HUDEP-2 (cell line): Measurements from ENCODE around the gene CPEB4.

Experiments used
- DNase-seq, 76 experiments: peaks; one replicate each; lab custom pipeline; 2025; ENCODE audit not compliant: unreplicated experiment in 76 of 76; lab: John Stamatoyannopoulos, UW

The CPEB4 gene

GRCh38 chr5:173935396-173935795 is 47.2 kb downstream of the CPEB4 start:
- no peak for DNase-seq

- no peak for DNase-seq
These were observed 52.1 kb downstream of the CPEB4 start for GRCh38 chr5:173940269-173940668.

GRCh38 chr5:173941102-173941501 is 53.0 kb downstream of the CPEB4 start:
- no peak for DNase-seq

GRCh38 chr5:173941758-173942401 is 53.7 kb downstream of the CPEB4 start:
- DNase-seq, result no peak

DNA sequence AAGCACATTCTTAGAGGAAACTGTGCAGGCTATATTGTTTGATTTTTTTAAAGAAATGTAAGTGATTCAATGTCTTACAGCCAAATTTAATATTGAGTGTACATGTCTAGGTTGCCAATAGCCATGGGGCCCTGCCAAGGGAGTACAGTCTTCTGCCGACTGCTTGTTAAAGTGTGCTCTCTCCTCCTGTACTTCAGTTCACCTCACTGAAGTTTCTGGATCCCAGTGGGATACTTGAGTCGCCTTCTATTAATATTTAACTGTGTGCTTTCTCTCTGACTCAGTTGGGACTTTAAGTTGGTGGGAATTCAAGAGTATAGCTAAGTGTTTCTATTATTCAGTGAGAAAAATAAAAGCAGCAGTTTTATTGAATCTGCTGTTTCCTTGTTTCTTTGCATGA is 56.4 kb downstream of the CPEB4 start:
- no peak for DNase-seq

- DNase-seq, result no peak
These were observed 57.0 kb downstream of the CPEB4 start for GRCh38 chr5:173945160-173945559.

DNA sequence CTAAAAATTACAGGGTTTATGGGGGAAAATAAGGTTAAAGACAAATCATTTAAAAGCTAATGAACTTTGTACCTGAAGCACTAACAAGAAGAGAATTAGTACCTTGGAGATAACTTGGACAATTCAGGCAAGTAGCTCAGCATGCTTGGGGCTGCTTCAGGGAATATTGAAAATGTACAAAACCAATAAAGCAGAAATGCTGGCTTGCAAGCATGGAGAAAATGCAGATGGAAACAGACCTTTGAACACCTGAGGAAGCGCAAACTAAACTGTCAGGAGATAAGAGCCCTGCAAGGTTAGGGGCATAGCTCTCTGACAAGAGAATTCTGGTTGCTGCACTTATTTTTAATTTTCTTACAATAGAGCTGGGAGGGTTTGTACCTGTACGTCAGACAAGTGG is 58.2 kb downstream of the CPEB4 start:
- no peak for DNase-seq

- no peak for DNase-seq
These were observed 62.7 kb downstream of the CPEB4 start for GRCh38 chr5:173950829-173951228.

GRCh38 chr5:173953528-173954090 is 65.5 kb downstream of the CPEB4 start:
- DNase-seq, result no peak

GRCh38 chr5:173954671-173955521 is 66.7 kb downstream of the CPEB4 start:
- DNase-seq, result no peak

GRCh38 chr5:173960986-173961385 is 72.8 kb downstream of the CPEB4 start:
- DNase-seq, result no peak

GRCh38 chr5:173961418-173961817 is 73.3 kb downstream of the CPEB4 start:
- DNase-seq, result no peak

DNA sequence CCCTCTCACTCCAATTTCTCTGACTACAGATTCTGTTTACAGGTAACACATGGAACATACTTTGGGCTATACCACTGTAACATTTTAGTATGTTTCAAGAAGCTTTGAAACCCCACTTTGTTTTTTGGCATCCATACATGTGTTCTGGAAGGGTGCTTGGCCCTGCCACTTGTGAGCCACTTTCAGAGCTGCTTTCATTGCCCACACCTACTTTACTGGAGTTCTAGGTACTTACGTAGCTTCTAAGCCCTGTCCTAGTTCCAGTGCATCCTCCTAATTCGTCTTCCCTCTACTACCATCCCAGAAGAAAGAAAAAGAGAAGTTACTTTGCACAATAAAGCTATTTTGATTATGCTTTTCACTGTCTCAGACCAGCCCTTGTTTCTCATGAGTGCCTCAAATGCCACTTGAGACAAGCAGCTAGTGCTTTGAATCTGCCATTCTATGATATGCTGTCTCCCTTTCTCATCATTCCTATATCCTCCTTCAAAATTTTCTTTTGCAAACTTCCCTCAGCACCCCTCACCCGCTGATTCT is 74.4 kb downstream of the CPEB4 start:
- no peak for DNase-seq

DNA sequence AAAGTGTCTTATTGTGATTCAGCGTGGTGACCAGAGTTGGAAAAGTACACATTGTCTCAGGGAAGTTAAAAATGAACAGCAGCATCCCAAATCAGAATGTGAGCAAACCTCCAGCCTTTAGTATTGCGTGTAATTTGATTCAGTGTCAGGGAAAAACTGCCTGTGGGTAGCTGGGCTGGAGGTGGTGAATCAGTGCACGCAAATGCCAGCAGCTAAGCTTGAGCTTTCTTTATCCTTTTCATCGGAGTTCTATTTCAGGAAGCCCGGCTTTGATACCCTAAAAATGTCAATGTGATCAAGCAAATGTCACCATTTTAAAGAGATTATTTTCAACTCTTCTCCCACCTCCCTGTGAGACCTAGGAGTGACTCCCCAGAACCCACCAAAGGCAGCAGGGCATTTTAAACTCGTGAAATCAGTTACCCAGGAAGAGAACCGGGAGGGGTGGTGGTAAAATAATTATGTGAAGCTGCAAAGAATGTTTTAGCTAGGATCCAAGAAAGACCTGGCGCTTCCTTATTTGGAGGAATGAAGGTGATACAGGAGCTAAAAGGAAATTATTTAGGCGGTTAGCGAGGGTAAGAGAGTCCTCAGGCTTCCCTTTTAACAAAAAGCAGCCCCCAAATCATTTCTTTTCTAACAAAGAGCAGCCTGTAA is 75.2 kb downstream of the CPEB4 start:
- no peak for DNase-seq

DNA sequence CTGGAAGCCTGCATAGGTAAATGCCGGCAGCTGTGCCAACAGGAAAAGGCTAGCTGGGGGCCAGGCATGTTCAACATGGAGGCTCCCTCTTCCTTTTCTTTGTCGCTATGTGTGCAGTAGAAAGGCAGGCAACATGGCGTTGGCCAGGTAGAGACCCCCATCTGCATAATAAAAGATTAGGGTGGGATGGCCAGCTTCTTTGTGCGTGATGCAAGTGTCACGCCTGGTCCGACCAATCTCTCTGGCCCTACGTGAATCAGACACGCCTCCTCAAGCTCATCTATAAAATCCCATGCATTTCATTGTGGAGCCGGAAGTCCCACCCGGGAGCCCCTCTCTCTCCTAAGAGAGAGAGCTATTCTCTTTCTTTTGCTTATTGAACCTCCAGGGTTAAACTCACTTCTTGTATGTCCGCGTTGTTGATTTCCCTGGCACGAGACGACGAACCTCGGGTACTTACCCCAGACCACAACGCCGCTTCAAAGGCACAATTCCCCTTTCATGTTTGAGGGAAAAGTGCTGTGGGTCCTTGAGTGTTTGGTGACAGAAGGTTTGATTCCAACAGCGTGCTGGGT is 75.8 kb downstream of the CPEB4 start:
- peak in 1 of 76 experiments; percentile 11 for DNase-seq

GRCh38 chr5:173964506-173964905 is 76.4 kb downstream of the CPEB4 start:
- DNase-seq, result no peak

DNA sequence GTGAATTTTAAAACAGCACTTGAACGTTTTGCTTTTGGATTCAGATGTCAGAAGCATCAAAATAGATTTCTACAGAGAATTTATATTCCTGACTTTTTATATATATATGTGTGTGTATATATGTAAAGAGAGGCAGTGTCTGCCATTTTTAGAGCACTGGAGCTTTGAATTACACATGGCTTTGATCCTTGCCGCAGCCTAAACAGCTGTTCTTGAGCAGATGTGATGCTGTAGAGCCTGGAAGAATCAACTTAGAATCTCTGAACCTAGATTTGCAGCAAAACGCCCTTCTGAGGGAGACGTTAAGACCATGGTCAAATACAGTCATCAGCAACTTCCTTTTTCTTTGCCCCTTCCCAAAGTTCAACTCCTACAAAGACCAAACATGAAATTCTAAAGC is 79.1 kb downstream of the CPEB4 start:
- DNase-seq, result no peak

DNA sequence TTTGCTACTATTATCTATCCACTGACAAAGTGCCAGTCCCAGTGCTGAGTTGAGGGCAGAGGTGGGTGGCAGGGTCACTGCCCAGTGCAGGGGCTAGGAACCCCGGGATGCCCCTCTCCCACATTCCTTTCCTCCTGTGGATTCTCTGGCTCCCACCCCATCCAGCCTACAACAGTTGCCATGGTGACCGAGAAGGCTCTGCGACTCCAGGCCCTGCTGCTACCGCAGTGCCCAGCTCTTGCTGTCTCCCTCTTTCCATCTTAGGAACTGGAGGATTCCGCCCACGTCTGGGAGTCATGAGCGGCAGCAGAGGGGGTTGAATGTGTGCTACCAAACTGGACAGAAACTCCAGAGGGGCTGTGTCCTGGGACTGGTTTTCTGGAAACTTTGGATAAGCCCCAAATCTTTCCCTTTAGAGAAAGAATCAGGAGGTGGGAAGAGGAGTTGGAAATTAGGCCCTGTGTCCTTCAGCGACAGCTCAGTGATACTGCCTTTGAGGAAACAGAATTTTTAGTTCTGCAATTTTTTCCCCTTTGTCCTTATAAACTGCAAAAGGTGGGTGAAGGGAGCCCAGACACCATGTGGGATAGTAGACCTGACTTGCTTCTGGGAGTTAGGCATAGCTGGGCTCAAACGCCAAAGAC is 80.1 kb downstream of the CPEB4 start:
- DNase-seq, result no peak

- no peak for DNase-seq
These were observed 81.3 kb downstream of the CPEB4 start for GRCh38 chr5:173969167-173970049.
